Thoracic aorta (tissue), 2 donors: ENCODE measurements around the gene PRSS2. TPM values are rescaled to one million over a fixed set of nuclear protein-coding genes. Genes with fewer than 3 reads are reported as not detected.

Source experiments
- ATAC-seq: fragments of 150-250 bp; one replicate; pipeline ENCODE4 v1.8.0; 2017; ENCODE audit warnings: low read depth; ENCODE audit not compliant: insufficient number of reproducible peaks, low FRiP score
- DNase-seq: peaks from one replicate; pipeline ENCODE4 v3.0.0-alpha.2; 2020; ENCODE audit warnings: low spot score
- H3K27ac ChIP-seq, 2 donors: fragments of 200-600 bp; sonication (generic); 1 replicate in 1 of 2; 2 replicates in 1 of 2; pipeline ENCODE4 v1.5.1; 2016; ENCODE audit warnings: mild to moderate bottlenecking in 2 of 2, moderate library complexity in 2 of 2
- H3K27me3 ChIP-seq: fragments of 200-600 bp; sonication (generic); replicated peaks from 2 replicates; pipeline ENCODE4 v1.6.0; 2016; ENCODE audit warnings: mild to moderate bottlenecking; ENCODE audit not compliant: insufficient read depth
- H3K36me3 ChIP-seq: fragments of 200-600 bp; sonication (generic); one replicate; pipeline ENCODE4 v1.5.1; 2016
- H3K4me1 ChIP-seq, 2 donors: fragments of 200-600 bp; sonication (generic); 1 replicate in 1 of 2; 2 replicates in 1 of 2; pipeline versions ENCODE4 v1.5.1 to v1.6.0; 2016; ENCODE audit warnings: low read depth in 2 of 2, mild to moderate bottlenecking in 1 of 2; ENCODE audit not compliant: control insufficient read depth in 1 of 2
- H3K4me3 ChIP-seq: fragments of 200-600 bp; sonication (generic); 2 replicates; pipeline ENCODE4 v1.5.1; 2016; ENCODE audit warnings: mild to moderate bottlenecking
- H3K9me3 ChIP-seq: fragments of 200-600 bp; sonication (generic); 2 replicates; pipeline ENCODE4 v1.5.1; 2016
- total RNA-seq, 2 donors: library from RNA; depleted of rRNA; stranded (reverse); fragments of >200 nt; gene quantifications; one replicate each; pipeline versions ENCODE4 v1.1.0 to v1.2.3, GENCODE V29; 2016
- TF ChIP-seq, protein P1 (sequence below): fragments of 200-600 bp; sonication (generic); IDR thresholded peaks from one replicate; pipeline ENCODE4 v1.5.1; 2019; ENCODE audit warnings: antibody characterized with exemption

Gene PRSS2
- total RNA-seq, 2 donors from 2014 or later, result 6.1 to 15.4 TPM

DNA sequence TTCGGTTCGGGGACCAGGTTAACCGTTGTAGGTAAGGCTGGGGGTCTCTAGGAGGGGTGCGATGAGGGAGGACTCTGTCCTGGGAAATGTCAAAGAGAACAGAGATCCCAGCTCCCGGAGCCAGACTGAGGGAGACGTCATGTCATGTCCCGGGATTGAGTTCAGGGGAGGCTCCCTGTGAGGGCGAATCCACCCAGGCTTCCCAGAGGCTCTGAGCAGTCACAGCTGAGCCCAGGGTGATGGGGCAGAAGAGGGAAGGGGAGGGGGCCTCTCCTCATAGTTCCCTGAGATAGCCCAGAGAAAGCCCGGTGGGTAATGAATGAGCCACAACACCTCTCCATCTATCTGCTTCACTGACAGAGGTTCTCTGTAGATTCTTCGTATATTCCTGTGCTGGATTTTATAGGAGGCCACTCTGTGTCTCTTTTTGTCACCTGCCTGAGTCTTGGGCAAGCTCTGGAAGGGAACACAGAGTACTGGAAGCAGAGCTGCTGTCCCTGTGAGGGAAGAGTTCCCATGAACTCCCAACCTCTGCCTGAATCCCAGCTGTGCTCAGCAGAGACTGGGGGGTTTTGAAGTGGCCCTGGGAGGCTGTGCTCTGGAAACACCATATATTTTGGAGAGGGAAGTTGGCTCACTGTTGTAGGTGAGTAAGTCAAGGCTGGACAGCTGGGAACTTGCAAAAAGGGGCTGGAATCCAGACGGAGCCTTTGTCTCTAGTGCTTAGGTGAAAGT, 16.4 kb downstream of the PRSS2 start:
- H3K27me3 ChIP-seq, result no peaks in the 10 kb centered on the region
- no peak overlapping the region for H3K4me3 ChIP-seq
- peaks cover 0 to 5% of the 10 kb centered on the region in 2 donors for H3K4me1 ChIP-seq
- H3K27ac ChIP-seq, result no peak overlapping the region
- no peaks in the 10 kb centered on the region for H3K36me3 ChIP-seq
- ATAC-seq (no peak), DNase-seq (no peak)
- no peaks in the 10 kb centered on the region for H3K9me3 ChIP-seq
- TF ChIP-seq, protein P1, sequence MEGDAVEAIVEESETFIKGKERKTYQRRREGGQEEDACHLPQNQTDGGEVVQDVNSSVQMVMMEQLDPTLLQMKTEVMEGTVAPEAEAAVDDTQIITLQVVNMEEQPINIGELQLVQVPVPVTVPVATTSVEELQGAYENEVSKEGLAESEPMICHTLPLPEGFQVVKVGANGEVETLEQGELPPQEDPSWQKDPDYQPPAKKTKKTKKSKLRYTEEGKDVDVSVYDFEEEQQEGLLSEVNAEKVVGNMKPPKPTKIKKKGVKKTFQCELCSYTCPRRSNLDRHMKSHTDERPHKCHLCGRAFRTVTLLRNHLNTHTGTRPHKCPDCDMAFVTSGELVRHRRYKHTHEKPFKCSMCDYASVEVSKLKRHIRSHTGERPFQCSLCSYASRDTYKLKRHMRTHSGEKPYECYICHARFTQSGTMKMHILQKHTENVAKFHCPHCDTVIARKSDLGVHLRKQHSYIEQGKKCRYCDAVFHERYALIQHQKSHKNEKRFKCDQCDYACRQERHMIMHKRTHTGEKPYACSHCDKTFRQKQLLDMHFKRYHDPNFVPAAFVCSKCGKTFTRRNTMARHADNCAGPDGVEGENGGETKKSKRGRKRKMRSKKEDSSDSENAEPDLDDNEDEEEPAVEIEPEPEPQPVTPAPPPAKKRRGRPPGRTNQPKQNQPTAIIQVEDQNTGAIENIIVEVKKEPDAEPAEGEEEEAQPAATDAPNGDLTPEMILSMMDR, result no peak

DNA sequence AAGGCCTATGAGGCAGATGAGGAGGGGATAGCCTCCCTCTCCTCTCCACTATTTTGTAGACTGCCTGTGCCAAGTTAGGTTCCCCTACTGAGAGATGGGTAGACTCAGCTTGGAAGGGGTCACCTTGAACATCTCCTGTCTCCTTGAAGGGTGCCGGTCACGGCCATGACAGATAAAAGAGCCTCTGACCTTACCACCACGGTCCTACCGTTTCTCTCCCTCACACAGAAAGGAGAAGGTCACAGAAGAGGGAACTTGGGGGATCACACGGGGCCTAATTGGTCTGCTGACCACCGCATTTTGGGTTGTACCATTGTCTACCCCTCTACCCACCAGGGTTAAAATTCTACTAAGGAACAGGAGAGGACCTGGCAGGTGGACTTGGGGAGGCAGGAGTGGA, 17.0 kb downstream of the PRSS2 start:
- no peak for ATAC-seq
- H3K36me3 ChIP-seq, result no peaks in the 10 kb centered on the region
- no peak overlapping the region for H3K27ac ChIP-seq
- H3K4me1 ChIP-seq, result peaks cover 0 to 3% of the 10 kb centered on the region in 2 donors
- H3K4me3 ChIP-seq, result no peak overlapping the region
- no peaks in the 10 kb centered on the region for H3K9me3 ChIP-seq
- no peak for DNase-seq
- TF ChIP-seq, protein P1, result no peak
- no peaks in the 10 kb centered on the region for H3K27me3 ChIP-seq

DNA sequence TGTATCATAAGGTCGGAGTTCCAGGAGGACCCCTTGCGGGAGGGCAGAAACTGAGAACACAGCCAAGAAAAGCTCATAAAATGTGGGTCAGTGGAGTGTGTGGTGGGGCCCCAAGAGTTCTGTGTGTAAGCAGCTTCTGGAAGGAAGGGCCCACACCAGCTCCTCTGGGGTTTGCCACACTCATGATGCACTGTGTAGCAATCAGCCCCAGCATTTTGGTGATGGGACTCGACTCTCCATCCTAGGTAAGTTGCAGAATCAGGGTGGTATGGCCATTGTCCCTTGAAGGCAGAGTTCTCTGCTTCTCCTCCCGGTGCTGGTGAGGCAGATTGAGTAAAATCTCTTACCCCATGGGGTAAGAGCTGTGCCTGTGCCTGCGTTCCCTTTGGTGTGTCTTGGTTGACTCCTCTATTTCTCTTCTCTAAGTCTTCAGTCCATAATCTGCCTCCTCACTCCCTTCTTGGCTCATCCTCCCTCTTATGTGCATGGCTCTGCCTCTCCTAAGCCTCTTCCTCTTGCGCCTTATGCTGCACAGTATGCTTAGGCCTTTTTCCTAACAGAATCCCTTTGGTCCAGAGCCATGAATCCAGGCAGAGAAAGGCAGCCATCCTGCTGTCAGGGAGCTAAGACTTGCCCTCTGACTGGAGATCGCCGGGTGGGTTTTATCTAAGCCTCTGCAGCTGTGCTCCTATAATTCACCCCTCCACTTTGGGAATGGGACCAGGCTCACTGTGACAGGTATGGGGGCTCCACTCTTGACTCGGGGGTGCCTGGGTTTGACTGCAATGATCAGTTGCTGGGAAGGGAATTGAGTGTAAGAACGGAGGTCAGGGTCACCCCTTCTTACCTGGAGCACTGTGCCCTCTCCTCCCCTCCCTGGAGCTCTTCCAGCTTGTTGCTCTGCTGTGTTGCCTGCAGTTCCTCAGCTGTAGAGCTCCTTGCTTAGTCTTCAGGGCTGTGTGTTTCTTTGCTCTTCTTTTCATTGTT, 17.8 kb downstream of the PRSS2 start:
- Histone ChIP-seq H3K4me3 (no peak overlapping the region), H3K27me3 (no peaks in the 10 kb centered on the region), H3K9me3 (no peaks in the 10 kb centered on the region), H3K27ac (no peak overlapping the region), H3K4me1 (no peaks in the 10 kb centered on the region), H3K36me3 (no peaks in the 10 kb centered on the region)
- TF ChIP-seq, protein P1, result no peak
- ATAC-seq (no peak), DNase-seq (no peak)

DNA sequence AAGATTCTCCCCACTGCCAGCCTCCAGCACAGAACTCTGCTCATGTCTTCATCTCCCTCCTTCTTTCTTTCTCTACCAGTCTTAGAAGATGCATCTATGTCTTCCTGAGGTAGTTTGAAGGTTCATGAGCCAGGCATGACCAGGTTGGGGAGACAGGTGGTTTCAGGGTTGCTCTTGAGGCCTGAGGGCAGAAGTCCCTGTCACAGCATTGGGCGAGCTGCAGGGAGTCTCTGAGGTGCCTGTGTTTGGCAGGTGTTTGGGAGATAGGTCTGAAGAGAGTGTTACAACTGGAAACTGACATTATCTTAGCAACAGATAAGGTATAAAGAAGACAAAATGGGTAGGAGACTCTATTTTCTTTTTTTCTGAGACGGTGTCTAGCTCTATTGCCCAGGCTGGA, 18.7 kb downstream of the PRSS2 start:
- H3K27me3 ChIP-seq, result no peaks in the 10 kb centered on the region
- DNase-seq (no peak), ATAC-seq (no peak)
- no peaks in the 10 kb centered on the region for H3K9me3 ChIP-seq
- H3K27ac ChIP-seq, result no peak overlapping the region
- H3K4me3 ChIP-seq, result no peak overlapping the region
- H3K4me1 ChIP-seq, result no peaks in the 10 kb centered on the region
- TF ChIP-seq, protein P1, result no peak
- H3K36me3 ChIP-seq, result no peaks in the 10 kb centered on the region

DNA sequence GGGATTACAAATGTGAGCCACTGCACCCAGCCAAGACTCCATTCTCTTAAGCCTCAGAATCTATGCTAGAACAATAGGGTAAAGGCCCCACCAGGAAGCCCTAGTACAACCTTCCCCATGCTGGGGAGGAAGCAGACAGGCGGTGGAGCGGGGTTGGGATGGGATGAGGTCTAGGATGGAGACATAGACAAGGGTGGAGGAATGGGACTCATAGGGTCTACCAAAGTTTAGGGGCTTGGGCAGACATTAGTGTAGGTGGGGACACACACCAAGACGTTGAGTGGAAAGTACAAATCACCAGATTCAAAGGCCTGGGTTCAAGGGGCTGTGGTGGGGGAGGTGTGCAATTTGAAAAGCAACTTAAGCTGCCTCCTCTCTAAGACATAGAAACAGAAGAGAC, 19.3 kb downstream of the PRSS2 start:
- ATAC-seq, result no peak
- DNase-seq, result no peak
- no peak overlapping the region for H3K27ac ChIP-seq
- TF ChIP-seq, protein P1, result no peak
- no peak overlapping the region for H3K4me3 ChIP-seq
- no peaks in the 10 kb centered on the region for H3K4me1 ChIP-seq
- H3K27me3 ChIP-seq, result no peaks in the 10 kb centered on the region
- no peaks in the 10 kb centered on the region for H3K9me3 ChIP-seq
- no peaks in the 10 kb centered on the region for H3K36me3 ChIP-seq
